SU-DHL-6 (cell line): ENCODE results near the gene RBM8A.

Experiments used
- H2AFZ ChIP-seq: fragments of 200-600 bp; sonication (generic); 2 replicates; pipeline ENCODE4 v1.6.1; 2014; ENCODE audit warnings: low read depth, mild to moderate bottlenecking, moderate library complexity, mixed read lengths, antibody characterized with exemption, low read length; ENCODE audit not compliant: severe bottlenecking
- H3F3A ChIP-seq: fragments of 200-600 bp; shearing (Covaris generic); 2 replicates; pipeline ENCODE4 v1.6.0; 2016; ENCODE audit warnings: antibody characterized with exemption, mild to moderate bottlenecking; ENCODE audit not compliant: insufficient read depth
- H3K27ac ChIP-seq: fragments of 200-600 bp; sonication (generic); 2 replicates; pipeline ENCODE4 v1.5.1; 2016; ENCODE audit warnings: low read depth, mild to moderate bottlenecking, low read length, moderate library complexity, mixed read lengths
- H3K27me3 ChIP-seq: fragments of 200-600 bp; sonication (generic), shearing (Covaris generic); 2 replicates; pipeline ENCODE4 v1.6.0; 2014; ENCODE audit warnings: mild to moderate bottlenecking, low read length
- H3K36me3 ChIP-seq: fragments of 200-600 bp; sonication (generic); 2 replicates; pipeline ENCODE4 v1.6.1; 2014; ENCODE audit warnings: mild to moderate bottlenecking, low read length, mixed read lengths
- H3K4me2 ChIP-seq: fragments of 300-600, 200-600 bp; shearing (Covaris generic), sonication (generic); 2 replicates; pipeline ENCODE4 v1.6.0; 2014; ENCODE audit warnings: low read length, low read depth, mild to moderate bottlenecking; ENCODE audit not compliant: poor library complexity, severe bottlenecking
- H3K4me3 ChIP-seq: fragments of 200-600 bp; sonication (generic); 2 replicates; pipeline ENCODE4 v1.5.1; 2014; ENCODE audit warnings: antibody characterized with exemption, low read length, mild to moderate bottlenecking, mixed read lengths; ENCODE audit not compliant: insufficient read depth, poor library complexity, severe bottlenecking
- H3K79me2 ChIP-seq: fragments of 200-600 bp; sonication (generic); 2 replicates; pipeline ENCODE4 v1.6.1; 2014; ENCODE audit warnings: mild to moderate bottlenecking, low read length, moderate library complexity; ENCODE audit not compliant: insufficient read depth
- H3K9ac ChIP-seq: fragments of 200-600 bp; sonication (generic); 2 replicates; pipeline ENCODE4 v1.7.0; 2014; ENCODE audit warnings: mild to moderate bottlenecking, low read length
- H3K9me2 ChIP-seq: fragments of 200-600 bp; sonication (generic); replicated peaks from 2 replicates; pipeline ENCODE4 v1.6.1; 2014; ENCODE audit warnings: low read length; ENCODE audit not compliant: insufficient read depth
- H3K9me3 ChIP-seq: fragments of 200-600 bp; sonication (generic); 2 replicates; pipeline ENCODE4 v1.6.1; 2014; ENCODE audit warnings: low read length, mixed read lengths; ENCODE audit not compliant: insufficient read depth
- H4K20me1 ChIP-seq: fragments of 200-600 bp; sonication (generic); 2 replicates; pipeline ENCODE4 v1.6.1; 2014; ENCODE audit warnings: low read depth, mild to moderate bottlenecking, antibody characterized with exemption, low read length, moderate library complexity, mixed read lengths
- EZH2phosphoT487 ChIP-seq: fragments of 200-600 bp; sonication (generic), shearing (Covaris generic); conservative IDR thresholded peaks from 2 replicates; pipeline ENCODE4 v1.6.1; 2018; ENCODE audit warnings: mild to moderate bottlenecking, antibody characterized with exemption, low read length, moderate library complexity, mixed read lengths
- TF ChIP-seq, protein P1 (sequence below): fragments of 200-600 bp; sonication (generic); IDR thresholded peaks from one replicate; pipeline ENCODE4 v1.5.1; 2017; ENCODE audit warnings: antibody characterized with exemption, mild to moderate bottlenecking, low read length, moderate library complexity; ENCODE audit not compliant: insufficient read depth, poor library complexity, severe bottlenecking

Gene RBM8A

DNA sequence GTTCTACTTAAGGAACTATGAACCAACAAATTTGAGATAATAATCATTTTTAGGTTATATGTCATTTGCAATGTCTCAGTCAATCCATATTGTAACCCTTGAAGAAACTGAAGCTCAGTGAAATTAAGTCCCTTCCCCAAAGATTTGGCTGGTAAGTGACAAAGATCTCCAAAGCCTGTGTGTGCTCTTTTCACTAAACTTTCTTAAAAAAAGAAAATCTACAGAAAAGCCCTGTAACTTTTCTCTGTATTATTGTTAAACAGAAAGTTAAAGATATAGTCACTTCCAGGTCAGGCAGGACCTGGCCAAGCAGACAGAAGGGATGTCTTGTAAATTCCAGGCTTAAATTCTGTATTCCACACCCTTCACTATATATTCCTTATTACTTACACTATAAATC, 29.1 kb upstream of the RBM8A start:
- H3K36me3 ChIP-seq = no peaks in the 10 kb centered on the region
- H2AFZ ChIP-seq = no peak overlapping the region
- H3K4me2 ChIP-seq = peak overlapping the region; percentile 83
- H3K4me3 ChIP-seq = no peak overlapping the region
- H3K79me2 ChIP-seq = no peaks in the 10 kb centered on the region
- peaks cover 27% of the 10 kb centered on the region; the same call in 1 of the 2 replicates for H3F3A ChIP-seq
- no peak overlapping the region for H3K27ac ChIP-seq
- H4K20me1 ChIP-seq = no peaks in the 10 kb centered on the region
- H3K9me3 ChIP-seq = no peaks in the 10 kb centered on the region
- H3K9ac ChIP-seq = no peak overlapping the region
- H3K9me2 ChIP-seq = no peaks in the 10 kb centered on the region
- no peak for TF ChIP-seq EZH2phosphoT487
- TF ChIP-seq, protein P1, sequence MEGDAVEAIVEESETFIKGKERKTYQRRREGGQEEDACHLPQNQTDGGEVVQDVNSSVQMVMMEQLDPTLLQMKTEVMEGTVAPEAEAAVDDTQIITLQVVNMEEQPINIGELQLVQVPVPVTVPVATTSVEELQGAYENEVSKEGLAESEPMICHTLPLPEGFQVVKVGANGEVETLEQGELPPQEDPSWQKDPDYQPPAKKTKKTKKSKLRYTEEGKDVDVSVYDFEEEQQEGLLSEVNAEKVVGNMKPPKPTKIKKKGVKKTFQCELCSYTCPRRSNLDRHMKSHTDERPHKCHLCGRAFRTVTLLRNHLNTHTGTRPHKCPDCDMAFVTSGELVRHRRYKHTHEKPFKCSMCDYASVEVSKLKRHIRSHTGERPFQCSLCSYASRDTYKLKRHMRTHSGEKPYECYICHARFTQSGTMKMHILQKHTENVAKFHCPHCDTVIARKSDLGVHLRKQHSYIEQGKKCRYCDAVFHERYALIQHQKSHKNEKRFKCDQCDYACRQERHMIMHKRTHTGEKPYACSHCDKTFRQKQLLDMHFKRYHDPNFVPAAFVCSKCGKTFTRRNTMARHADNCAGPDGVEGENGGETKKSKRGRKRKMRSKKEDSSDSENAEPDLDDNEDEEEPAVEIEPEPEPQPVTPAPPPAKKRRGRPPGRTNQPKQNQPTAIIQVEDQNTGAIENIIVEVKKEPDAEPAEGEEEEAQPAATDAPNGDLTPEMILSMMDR = no peak
- H3K27me3 ChIP-seq = no peaks in the 10 kb centered on the region

DNA sequence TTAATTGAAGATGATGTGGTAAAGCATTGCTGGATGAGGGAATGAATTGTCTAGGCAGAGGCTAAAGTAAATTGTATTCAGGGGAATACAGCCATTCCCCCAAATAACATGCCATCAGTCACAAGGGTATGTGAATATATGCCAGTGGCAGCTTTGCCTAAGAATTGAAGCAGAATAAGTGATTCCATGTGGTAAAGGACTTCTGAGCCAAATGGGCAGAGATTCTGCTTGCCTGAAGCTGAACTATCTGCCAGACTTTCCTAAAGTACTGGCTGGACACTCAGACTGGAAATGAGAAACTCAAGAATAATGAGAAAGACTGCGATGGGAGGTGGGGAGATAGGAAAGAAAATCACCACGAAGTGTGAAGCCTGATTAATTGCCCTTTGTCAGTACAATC, 28.2 kb upstream of the RBM8A start:
- Histone ChIP-seq H3F3A (peaks cover 27% of the 10 kb centered on the region; the same call in 1 of the 2 replicates), H3K4me2 (no peak overlapping the region), H4K20me1 (no peaks in the 10 kb centered on the region), H2AFZ (no peak overlapping the region), H3K27me3 (no peaks in the 10 kb centered on the region), H3K36me3 (no peaks in the 10 kb centered on the region), H3K9ac (no peak overlapping the region), H3K79me2 (no peaks in the 10 kb centered on the region), H3K4me3 (no peak overlapping the region), H3K9me2 (no peaks in the 10 kb centered on the region), H3K27ac (no peak overlapping the region), H3K9me3 (no peaks in the 10 kb centered on the region)
- TF ChIP-seq EZH2phosphoT487 = no peak
- TF ChIP-seq, protein P1 = no peak

DNA sequence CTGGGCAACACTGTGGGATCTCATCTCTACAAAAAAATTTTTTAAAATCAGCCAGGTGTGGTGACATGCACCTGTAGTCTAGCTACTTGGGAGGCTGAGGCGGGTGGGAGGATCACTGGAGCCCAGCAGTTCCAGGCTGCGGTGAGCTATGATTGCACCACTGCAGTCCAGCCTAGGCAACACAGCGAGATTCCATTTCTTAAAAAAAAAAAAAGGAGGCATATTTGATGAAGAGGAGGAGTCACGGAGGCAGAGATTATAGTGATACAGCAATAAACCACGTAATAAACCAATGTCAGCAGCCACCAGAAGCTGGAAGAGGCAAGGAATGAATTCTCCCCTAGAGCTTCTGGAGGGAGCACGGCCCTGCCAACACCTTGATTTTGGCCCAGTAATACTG, 26.6 kb upstream of the RBM8A start:
- H3F3A ChIP-seq = peaks cover 15% of the 10 kb centered on the region; the same call in 1 of the 2 replicates
- no peak overlapping the region for H3K9ac ChIP-seq
- H3K36me3 ChIP-seq = no peaks in the 10 kb centered on the region
- H3K4me2 ChIP-seq = no peak overlapping the region
- H3K79me2 ChIP-seq = no peaks in the 10 kb centered on the region
- no peaks in the 10 kb centered on the region for H3K27me3 ChIP-seq
- H2AFZ ChIP-seq = no peak overlapping the region
- H3K9me2 ChIP-seq = no peaks in the 10 kb centered on the region
- no peak overlapping the region for H3K27ac ChIP-seq
- H4K20me1 ChIP-seq = no peaks in the 10 kb centered on the region
- no peaks in the 10 kb centered on the region for H3K9me3 ChIP-seq
- TF ChIP-seq, protein P1 = no peak
- TF ChIP-seq EZH2phosphoT487 = no peak
- no peak overlapping the region for H3K4me3 ChIP-seq
